ENCODE measurements around the gene RHOXF1. TPM values are rescaled to one million over a fixed set of nuclear protein-coding genes. Genes with fewer than 3 reads are reported as not detected.

RHOXF1 gene
- total RNA-seq, 1 donor from 2014 or later = not detected

Other genes with a start within 250 kb of the RHOXF1 start
- 28.8 and 29.7 TPM in 2 replicates for gene RNF113A, start 244.2 kb downstream of the RHOXF1 start, total RNA-seq
- 71.2 and 72.8 TPM in 2 replicates for gene NDUFA1, start 244.1 kb downstream of the RHOXF1 start, total RNA-seq
- gene AKAP14, start 220.0 kb downstream of the RHOXF1 start, total RNA-seq = not detected in 2 replicates
- gene NKAP, start 172.2 kb downstream of the RHOXF1 start, total RNA-seq = 9.4 and 10.1 TPM in 2 replicates
- gene RHOXF2B, start 38.2 kb downstream of the RHOXF1 start, total RNA-seq = not detected in 2 replicates
- gene RHOXF2, start 42.7 kb upstream of the RHOXF1 start, total RNA-seq = not detected in 2 replicates
- gene ZBTB33, start 134.9 kb upstream of the RHOXF1 start, total RNA-seq = 13.0 and 13.4 TPM in 2 replicates
- not detected in 2 replicates for gene TMEM255A, start 195.5 kb upstream of the RHOXF1 start, total RNA-seq
- not detected in 2 replicates for gene ATP1B4, start 246.2 kb upstream of the RHOXF1 start, total RNA-seq

Data from activated T-helper 1 cell treated with anti-CD3 and anti-CD28 coated beads, Interleukin-12 subunit alpha, Interleukin-12 subunit beta, Interleukin-2, Interleukin-4 antibody, amounts not matched to agents 30 ng/mL and 10 ng/mL and 1 ng/mL, durations not matched to agents 14 hours and 24 hours and 36 hours (primary cell).